OCI-LY3 (cell line): ENCODE measurements around the gene WDR70.

Source experiments
- EZH2phosphoT487 ChIP-seq: fragments of 200-600 bp; shearing (Covaris generic); IDR thresholded peaks from 2 replicates; pipeline ENCODE4 v1.6.1; 2018; ENCODE audit warnings: antibody characterized with exemption, mixed run types, low read depth
- TF ChIP-seq, protein P1 (sequence below): fragments of 200-600, 300-600 bp; sonication (generic); IDR thresholded peaks from 2 replicates; pipeline ENCODE4 v1.5.1; 2014; ENCODE audit warnings: antibody characterized with exemption, low read length, low read depth

DNA sequence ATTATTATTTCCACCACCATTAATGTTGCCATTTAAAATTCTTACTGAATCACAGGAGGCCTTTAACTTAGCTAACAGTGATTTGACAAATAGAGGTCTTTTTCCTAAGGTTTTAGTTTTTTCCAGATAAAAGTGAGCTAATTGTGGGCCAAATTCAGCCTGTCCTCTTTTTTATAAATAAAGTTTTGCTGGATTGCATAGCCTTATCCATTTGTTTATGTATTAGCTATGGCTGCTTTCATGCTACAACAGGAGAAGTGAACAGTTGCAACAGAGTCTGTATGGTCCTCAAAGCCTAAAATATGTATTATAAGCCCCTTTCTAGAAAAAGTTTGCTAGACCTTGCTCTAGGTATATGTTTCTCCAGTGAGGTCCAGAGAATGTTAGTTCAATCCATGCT, 288.3 kb downstream of the WDR70 start:
- TF ChIP-seq, protein P1, sequence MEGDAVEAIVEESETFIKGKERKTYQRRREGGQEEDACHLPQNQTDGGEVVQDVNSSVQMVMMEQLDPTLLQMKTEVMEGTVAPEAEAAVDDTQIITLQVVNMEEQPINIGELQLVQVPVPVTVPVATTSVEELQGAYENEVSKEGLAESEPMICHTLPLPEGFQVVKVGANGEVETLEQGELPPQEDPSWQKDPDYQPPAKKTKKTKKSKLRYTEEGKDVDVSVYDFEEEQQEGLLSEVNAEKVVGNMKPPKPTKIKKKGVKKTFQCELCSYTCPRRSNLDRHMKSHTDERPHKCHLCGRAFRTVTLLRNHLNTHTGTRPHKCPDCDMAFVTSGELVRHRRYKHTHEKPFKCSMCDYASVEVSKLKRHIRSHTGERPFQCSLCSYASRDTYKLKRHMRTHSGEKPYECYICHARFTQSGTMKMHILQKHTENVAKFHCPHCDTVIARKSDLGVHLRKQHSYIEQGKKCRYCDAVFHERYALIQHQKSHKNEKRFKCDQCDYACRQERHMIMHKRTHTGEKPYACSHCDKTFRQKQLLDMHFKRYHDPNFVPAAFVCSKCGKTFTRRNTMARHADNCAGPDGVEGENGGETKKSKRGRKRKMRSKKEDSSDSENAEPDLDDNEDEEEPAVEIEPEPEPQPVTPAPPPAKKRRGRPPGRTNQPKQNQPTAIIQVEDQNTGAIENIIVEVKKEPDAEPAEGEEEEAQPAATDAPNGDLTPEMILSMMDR: no peak
- no peak for TF ChIP-seq EZH2phosphoT487
